Measurements from ENCODE around the gene MPIG6B. TPM values are rescaled to one million over a fixed set of nuclear protein-coding genes. Genes with fewer than 3 reads are reported as not detected.
"Not testable (repeated sequence)": the region's sequence is repeated elsewhere in the genome, so short reads cannot be mapped to it uniquely, and the experiment has no call there.

Gene MPIG6B
- total RNA-seq, 1 experiment from 2014 or later: not detected

GRCh38 chr6:31700740-31701401, 22.3 kb upstream of the MPIG6B start:
- no peak for DNase-seq (ENCODE audit: low read depth)

GRCh38 chr6:31701666-31702404, 21.3 kb upstream of the MPIG6B start:
- DNase-seq (ENCODE audit: low read depth): peak; percentile 31

- no peak for DNase-seq (ENCODE audit: low read depth)
Measured at GRCh38 chr6:31702405-31702818, 20.8 kb upstream of the MPIG6B start.

- DNase-seq (ENCODE audit: low read depth): peak; percentile 100
Measured at GRCh38 chr6:31702819-31703716, 20.1 kb upstream of the MPIG6B start, which contains the start of gene ABHD16A. ABHD16A (minus strand) TSS chr6:31703324; CDS start chr6:31703281, 43 bp downstream.

- no peak for DNase-seq (ENCODE audit: low read depth)
Measured at GRCh38 chr6:31705931-31706330, 17.2 kb upstream of the MPIG6B start.

- DNase-seq (ENCODE audit: low read depth): no peak
Measured at GRCh38 chr6:31706599-31706998, 16.6 kb upstream of the MPIG6B start, which contains the start of gene LY6G6F. LY6G6F (plus strand) TSS chr6:31706866; CDS start chr6:31706907, 41 bp downstream.

- DNase-seq (ENCODE audit: low read depth): no peak
Measured at GRCh38 chr6:31707701-31708100, 15.5 kb upstream of the MPIG6B start.

GRCh38 chr6:31708224-31708623, 14.9 kb upstream of the MPIG6B start:
- no peak for DNase-seq (ENCODE audit: low read depth)

GRCh38 chr6:31709157-31709556, 14.0 kb upstream of the MPIG6B start:
- DNase-seq (ENCODE audit: low read depth): not testable (repeated sequence)

- no peak for DNase-seq (ENCODE audit: low read depth)
Measured at GRCh38 chr6:31710523-31711219, 12.5 kb upstream of the MPIG6B start.

GRCh38 chr6:31711233-31711632, 11.9 kb upstream of the MPIG6B start:
- no peak for DNase-seq (ENCODE audit: low read depth)

- DNase-seq (ENCODE audit: low read depth): no peak
Measured at GRCh38 chr6:31712296-31712695, 10.9 kb upstream of the MPIG6B start.

- no peak for DNase-seq (ENCODE audit: low read depth)
Measured at GRCh38 chr6:31713465-31713864, 9.7 kb upstream of the MPIG6B start.

GRCh38 chr6:31713991-31714684, 9.0 kb upstream of the MPIG6B start:
- no peak for DNase-seq (ENCODE audit: low read depth)

GRCh38 chr6:31715022-31715958, 7.9 kb upstream of the MPIG6B start, which contains the start of gene LY6G6D:
LY6G6D (plus strand) TSS chr6:31715348; CDS start chr6:31715356, 8 bp downstream.
- no peak for DNase-seq (ENCODE audit: low read depth)

GRCh38 chr6:31717499-31718222, 5.5 kb upstream of the MPIG6B start:
- no peak for DNase-seq (ENCODE audit: low read depth)

GRCh38 chr6:31718265-31718664, 4.9 kb upstream of the MPIG6B start:
- no peak for DNase-seq (ENCODE audit: low read depth)

GRCh38 chr6:31719001-31719400, 4.2 kb upstream of the MPIG6B start:
- no peak for DNase-seq (ENCODE audit: low read depth)

Data from Daoy (cell line).